Uterus (tissue), 2 donors: Measurements from ENCODE around the gene FAM180B.

Experiments
- POLR2A ChIP-seq, 2 donors: fragments of 450-650 bp; IDR thresholded peaks; one replicate each; pipeline ENCODE4 v1.6.1; 2016; ENCODE audit warnings: antibody characterized with exemption in 2 of 2, mild to moderate bottlenecking in 1 of 2, moderate library complexity in 1 of 2
- TF ChIP-seq, protein P1 (sequence below), 4 experiments: fragments of 200-600 bp in 2 of 4; fragments of 450-650 bp in 2 of 4; sonication (generic) in 2 of 4; IDR thresholded peaks; one replicate each; pipeline ENCODE4 v1.5.1; 2016 to 2019; ENCODE audit warnings: antibody characterized with exemption in 4 of 4, mild to moderate bottlenecking in 2 of 4, moderate library complexity in 1 of 4

DNA sequence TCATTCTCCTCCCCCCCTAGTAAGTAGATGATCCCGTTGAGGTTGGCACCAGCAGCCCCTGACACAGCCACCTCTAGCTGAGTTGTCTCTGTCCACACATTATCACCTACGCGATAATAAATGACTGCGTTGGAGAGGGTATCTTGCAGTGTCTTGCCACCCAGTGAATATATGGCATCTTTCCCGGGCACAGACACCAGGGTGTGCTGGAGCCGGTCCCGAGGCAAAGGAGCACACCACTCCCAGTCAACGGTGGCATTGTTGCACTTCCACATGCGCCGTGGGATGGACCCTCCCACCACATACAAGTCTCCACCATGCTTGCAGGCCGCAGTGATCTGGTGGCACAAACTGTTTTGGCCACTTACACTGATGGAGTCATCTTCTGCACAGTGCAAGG lies 13.2 kb upstream of the FAM180B start:
- TF ChIP-seq, protein P1, sequence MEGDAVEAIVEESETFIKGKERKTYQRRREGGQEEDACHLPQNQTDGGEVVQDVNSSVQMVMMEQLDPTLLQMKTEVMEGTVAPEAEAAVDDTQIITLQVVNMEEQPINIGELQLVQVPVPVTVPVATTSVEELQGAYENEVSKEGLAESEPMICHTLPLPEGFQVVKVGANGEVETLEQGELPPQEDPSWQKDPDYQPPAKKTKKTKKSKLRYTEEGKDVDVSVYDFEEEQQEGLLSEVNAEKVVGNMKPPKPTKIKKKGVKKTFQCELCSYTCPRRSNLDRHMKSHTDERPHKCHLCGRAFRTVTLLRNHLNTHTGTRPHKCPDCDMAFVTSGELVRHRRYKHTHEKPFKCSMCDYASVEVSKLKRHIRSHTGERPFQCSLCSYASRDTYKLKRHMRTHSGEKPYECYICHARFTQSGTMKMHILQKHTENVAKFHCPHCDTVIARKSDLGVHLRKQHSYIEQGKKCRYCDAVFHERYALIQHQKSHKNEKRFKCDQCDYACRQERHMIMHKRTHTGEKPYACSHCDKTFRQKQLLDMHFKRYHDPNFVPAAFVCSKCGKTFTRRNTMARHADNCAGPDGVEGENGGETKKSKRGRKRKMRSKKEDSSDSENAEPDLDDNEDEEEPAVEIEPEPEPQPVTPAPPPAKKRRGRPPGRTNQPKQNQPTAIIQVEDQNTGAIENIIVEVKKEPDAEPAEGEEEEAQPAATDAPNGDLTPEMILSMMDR (IDR thresholded peaks at IDR 0.05): no peak
- TF ChIP-seq POLR2A (IDR thresholded peaks at IDR 0.05): no peak
